SIG-M5 (cell line): Measurements from ENCODE around the gene NDUFB7.
"Not testable (repeated sequence)": the region's sequence is repeated elsewhere in the genome, so short reads cannot be mapped to it uniquely, and the experiment has no call there.

ENCODE experiments used
- DNase-seq: peaks from one replicate; lab custom pipeline; 2025; lab: John Stamatoyannopoulos, UW

Gene NDUFB7

GRCh38 chr19:14571695-14572490, at the start of gene NDUFB7:
NDUFB7 (minus strand) TSS chr19:14572066; CDS start chr19:14572000, 66 bp downstream.
- DNase-seq, result peak; percentile 36

DNA sequence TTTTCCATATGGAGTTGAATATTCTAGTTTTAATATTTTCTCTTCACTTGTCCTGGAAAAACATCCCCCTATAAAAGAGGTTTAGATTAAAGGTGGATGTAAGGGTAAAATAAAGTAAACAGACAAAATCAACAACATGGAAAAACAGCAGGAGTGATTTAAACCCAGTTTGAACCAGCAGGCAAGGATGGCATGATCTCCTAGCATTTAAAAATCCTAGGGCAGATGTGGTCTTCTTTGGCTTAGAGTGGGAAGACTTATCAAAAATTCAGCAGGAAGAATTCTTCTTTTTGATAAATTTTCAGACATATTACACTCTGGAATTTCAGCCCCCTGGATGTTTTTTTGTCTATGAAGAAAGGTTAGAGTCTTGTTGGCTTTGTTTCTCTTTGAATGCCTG, 47.5 kb upstream of the NDUFB7 start:
- no peak for DNase-seq

- no peak for DNase-seq
Observed at GRCh38 chr19:14616407-14616806, 44.5 kb upstream of the NDUFB7 start.

GRCh38 chr19:14615623-14616022, 43.8 kb upstream of the NDUFB7 start:
- DNase-seq, result no peak

DNA sequence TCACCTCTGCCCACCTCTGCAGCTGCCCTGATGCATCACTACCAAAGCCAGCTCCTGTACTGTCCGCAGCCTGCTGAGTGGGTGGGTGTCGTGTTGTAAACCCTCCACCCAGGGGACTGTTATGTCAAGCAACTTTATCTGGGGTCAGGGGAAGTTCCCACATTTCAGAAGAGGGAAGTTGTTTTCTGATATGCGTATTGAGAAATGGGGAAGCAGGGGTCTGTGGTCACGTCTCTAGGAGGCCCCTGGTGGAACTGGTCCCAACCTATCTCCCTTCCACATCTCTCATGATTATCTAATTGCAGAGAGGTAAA, 42.2 kb upstream of the NDUFB7 start:
- DNase-seq, result peak; percentile 70

- not testable (repeated sequence) for DNase-seq
Observed at GRCh38 chr19:14613399-14614098, 41.7 kb upstream of the NDUFB7 start.

- DNase-seq, result no peak
Observed at GRCh38 chr19:14612657-14613056, 40.8 kb upstream of the NDUFB7 start.

DNA sequence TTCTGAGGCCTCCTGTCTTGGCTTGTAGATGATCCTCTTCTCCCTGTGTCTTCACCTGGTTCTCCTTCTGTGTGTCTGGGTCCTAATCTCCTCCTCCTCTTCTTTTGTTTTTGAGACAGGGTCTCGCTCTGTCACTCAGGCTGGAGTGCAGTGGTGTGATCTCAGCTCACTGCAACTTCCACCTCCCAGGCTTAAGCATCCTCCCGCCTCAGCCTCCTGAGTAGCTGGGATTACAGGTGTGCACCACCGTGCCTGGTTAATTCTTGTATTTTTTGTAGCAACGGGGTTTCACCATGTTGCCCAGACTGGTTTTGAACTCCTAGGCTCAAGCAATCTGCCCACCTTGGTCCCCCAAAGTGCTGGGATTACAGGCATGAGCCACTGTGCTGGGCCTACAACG, 40.4 kb upstream of the NDUFB7 start:
- not testable (repeated sequence) for DNase-seq

GRCh38 chr19:14611051-14611450, 39.2 kb upstream of the NDUFB7 start:
- DNase-seq, result no peak

DNA sequence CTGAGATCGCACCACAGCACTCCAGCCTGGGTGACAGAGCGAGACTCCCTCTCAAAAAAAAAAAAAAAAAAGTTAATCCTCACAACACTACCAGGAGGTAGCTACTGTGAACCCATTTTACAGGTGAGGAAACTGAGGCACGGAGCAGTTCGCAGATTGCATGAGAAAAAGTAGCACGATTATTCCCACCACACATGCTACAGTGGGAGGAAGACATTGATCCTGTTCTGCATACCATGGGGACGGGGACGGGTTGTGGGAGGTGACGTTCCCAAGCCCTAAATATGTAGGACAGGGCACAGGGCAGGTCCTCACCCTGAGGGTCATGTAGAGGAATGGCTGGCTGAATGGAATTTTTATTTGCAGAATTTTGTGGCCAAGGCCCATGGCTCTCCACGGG, 34.8 kb upstream of the NDUFB7 start:
- no peak for DNase-seq

DNA sequence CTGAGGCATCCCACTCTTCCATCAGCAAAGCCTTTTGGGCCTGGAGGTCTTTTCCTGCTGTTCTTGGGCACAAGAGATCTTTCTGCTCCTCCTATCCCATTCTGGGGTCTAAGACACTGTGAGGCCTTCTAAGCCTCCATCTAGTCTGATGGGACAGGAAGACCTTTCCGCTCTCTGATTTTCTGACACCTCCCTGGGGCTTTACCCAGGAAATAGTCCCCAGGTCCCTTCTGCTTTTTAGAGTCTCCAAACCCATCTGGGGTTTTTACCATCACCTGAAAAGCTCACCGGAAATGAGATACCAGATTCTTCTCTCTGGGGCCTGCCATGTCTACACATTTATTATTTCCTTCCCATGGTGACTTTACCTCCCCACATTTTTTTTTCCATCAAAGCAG, 32.1 kb upstream of the NDUFB7 start:
- no peak for DNase-seq

DNA sequence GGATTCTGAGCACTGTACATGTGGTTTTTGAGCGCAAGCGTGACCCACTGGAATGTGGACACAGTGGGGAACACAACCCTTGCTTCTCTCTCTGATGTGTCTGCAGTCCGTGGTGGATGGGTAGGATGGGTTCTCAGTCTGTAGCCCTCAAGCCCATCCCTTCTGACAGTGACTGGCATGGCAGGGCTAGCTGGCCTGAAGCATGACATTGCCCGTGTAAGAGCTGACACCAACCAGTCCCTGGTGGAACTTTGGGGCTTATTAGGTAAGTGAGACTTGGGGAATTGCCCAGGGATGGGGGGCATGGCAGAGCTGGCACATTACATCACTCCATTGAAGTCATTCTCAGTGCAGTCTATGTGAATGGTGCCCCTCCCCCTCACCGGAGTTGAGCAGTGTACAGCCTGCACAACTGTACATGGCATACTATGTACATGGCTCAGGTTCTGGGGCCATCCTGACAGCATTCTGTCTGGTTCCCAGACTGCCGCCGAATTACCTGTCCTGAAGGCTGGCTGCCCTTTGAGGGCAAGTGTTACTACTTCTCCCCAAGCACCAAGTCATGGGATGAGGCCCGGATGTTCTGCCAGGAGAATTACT, 27.8 kb upstream of the NDUFB7 start:
- DNase-seq, result no peak

- no peak for DNase-seq
Observed at GRCh38 chr19:14595558-14595957, 23.7 kb upstream of the NDUFB7 start.

GRCh38 chr19:14589433-14589832, 17.6 kb upstream of the NDUFB7 start:
- DNase-seq, result not testable (repeated sequence)

DNA sequence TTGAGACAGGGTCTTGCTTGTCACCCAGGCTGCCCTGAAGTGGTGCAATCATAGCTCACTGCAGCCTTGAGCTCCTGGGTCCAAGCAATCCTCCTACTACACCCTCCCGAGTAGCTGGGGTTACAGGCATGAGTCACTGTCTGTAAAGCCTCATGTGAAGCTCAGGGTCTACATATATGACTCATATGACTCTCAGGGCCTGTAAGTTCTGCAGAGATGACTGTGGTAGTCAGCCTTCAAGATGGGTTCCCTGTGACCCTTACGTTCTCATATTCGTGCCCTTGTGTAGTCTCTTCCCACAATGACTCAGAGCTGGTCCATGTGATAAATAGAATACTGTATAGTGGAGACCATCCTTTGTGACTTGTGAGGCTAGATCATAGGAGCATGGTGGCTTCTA, 13.3 kb upstream of the NDUFB7 start:
- not testable (repeated sequence) for DNase-seq

DNA sequence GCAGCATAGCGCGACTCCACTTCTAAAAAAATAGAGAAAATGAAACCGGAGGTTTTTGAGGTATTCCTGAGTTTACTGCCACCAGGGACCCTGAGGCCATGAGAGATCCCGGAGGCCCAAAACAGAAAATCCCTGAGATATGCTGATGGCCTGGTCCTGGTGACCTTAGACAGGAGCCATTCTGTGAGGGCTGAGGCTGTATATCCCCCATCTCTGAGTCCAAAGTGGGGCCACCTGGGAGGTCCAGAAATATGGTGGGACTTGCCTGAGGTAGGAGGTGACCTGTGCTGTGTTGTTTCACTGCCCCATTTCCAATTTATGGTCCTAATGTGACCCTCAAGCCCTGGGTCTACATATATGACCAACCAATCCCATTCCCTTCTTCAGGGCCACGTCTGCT, 12.5 kb upstream of the NDUFB7 start:
- DNase-seq, result not testable (repeated sequence)

- no peak for DNase-seq
Observed at GRCh38 chr19:14582894-14583340, 11.1 kb upstream of the NDUFB7 start, which contains the start of gene CLEC17A. CLEC17A (plus strand) TSS chr19:14583084; CDS start chr19:14583161, 77 bp downstream.

- no peak for DNase-seq
Observed at GRCh38 chr19:14580623-14581237, 8.9 kb upstream of the NDUFB7 start.

- DNase-seq, result no peak
Observed at GRCh38 chr19:14577885-14578427, 6.1 kb upstream of the NDUFB7 start.

- DNase-seq, result no peak
Observed at GRCh38 chr19:14577264-14577663, 5.4 kb upstream of the NDUFB7 start.

GRCh38 chr19:14576363-14576762, 4.5 kb upstream of the NDUFB7 start:
- no peak for DNase-seq

GRCh38 chr19:14575428-14575980, 3.6 kb upstream of the NDUFB7 start:
- no peak for DNase-seq
